WTC11 (cell line): Measurements from ENCODE around the gene SP9. TPM values are rescaled to one million over a fixed set of nuclear protein-coding genes. Genes with fewer than 3 reads are reported as not detected.

Source experiments
- ATAC-seq: fragments of 200-7000 bp; cut with Tn5 transposase; 2 replicates; pipeline ENCODE4 v1.10.0; 2021; ENCODE audit warnings: mild to moderate bottlenecking, moderate library complexity
- CTCF ChIA-PET: fragments of 300-600 bp; sonication (Branson Sonifier 250); formaldehyde crosslinking; loops from one replicate; lab custom pipeline; 2021; ENCODE audit warnings: antibody characterized with exemption; lab: Charles Lee
- POLR2A ChIA-PET: fragments of 350-600 bp; sonication (Branson Sonifier 250); formaldehyde crosslinking; loops from one replicate; lab custom pipeline; 2021; ENCODE audit warnings: antibody characterized with exemption; lab: Charles Lee
- DNase-seq: peaks from one replicate; pipeline ENCODE4 v3.0.0; 2021; ENCODE audit warnings: low spot score
- H3K27ac Mint-ChIP-seq: 2 replicates; pipeline ENCODE4 v1.8.0; 2021; ENCODE audit warnings: mixed read lengths
- H3K27me3 Mint-ChIP-seq: 2 replicates; pipeline ENCODE4 v1.8.0; 2021; ENCODE audit warnings: low read depth, mild to moderate bottlenecking, moderate library complexity, mixed read lengths
- H3K36me3 Mint-ChIP-seq: 2 replicates; pipeline ENCODE4 v1.8.0; 2021; ENCODE audit warnings: mixed read lengths
- H3K4me1 Mint-ChIP-seq: 2 replicates; pipeline ENCODE4 v1.8.0; 2022; ENCODE audit warnings: mixed read lengths
- H3K4me3 Mint-ChIP-seq: 2 replicates; pipeline ENCODE4 v1.8.0; 2021; ENCODE audit warnings: mild to moderate bottlenecking, moderate library complexity, mixed read lengths
- H3K9me3 Mint-ChIP-seq: 2 replicates; pipeline ENCODE4 v1.8.0; 2021; ENCODE audit warnings: mixed read lengths
- AFF4 ChIP-seq: sonication (generic); formaldehyde crosslinking; IDR thresholded peaks from 2 replicates; pipeline ENCODE4 v1.8.1; 2023; ENCODE audit warnings: mild to moderate bottlenecking, missing genetic modification reagents, borderline replicate concordance
- ARID4B ChIP-seq: sonication (generic); formaldehyde crosslinking; IDR thresholded peaks from 2 replicates; pipeline ENCODE4 v1.8.0; 2023; ENCODE audit warnings: missing genetic modification reagents, mild to moderate bottlenecking, borderline replicate concordance
- ATF1 ChIP-seq: sonication (generic); formaldehyde crosslinking; IDR thresholded peaks from 2 replicates; pipeline ENCODE4 v1.8.1; 2023; ENCODE audit warnings: mild to moderate bottlenecking, moderate library complexity, missing genetic modification reagents
- ELF4 ChIP-seq: sonication (generic); formaldehyde crosslinking; IDR thresholded peaks from 2 replicates; pipeline ENCODE4 v1.8.1; 2022; ENCODE audit warnings: low read depth, mild to moderate bottlenecking, moderate library complexity, missing genetic modification reagents
- MXD4 ChIP-seq: fragments of 250-450 bp; sonication (Bioruptor Pico); IDR thresholded peaks from 2 replicates; pipeline ENCODE4 v1.8.0; 2021; ENCODE audit warnings: mild to moderate bottlenecking, moderate library complexity, borderline replicate concordance
- NFATC4 ChIP-seq: fragments of 250-450 bp; sonication (Bioruptor Pico); IDR thresholded peaks from 2 replicates; pipeline ENCODE4 v1.9.0; 2021; ENCODE audit warnings: mild to moderate bottlenecking
- RORB ChIP-seq: fragments of 250-450 bp; sonication (Bioruptor Pico); IDR thresholded peaks from 2 replicates; pipeline ENCODE4 v1.9.0; 2021; ENCODE audit warnings: mild to moderate bottlenecking
- STAT6 ChIP-seq: sonication (generic); formaldehyde crosslinking; conservative IDR thresholded peaks from 2 replicates; pipeline ENCODE4 v1.8.1; 2023; ENCODE audit warnings: mild to moderate bottlenecking, low read depth, missing genetic modification reagents, moderate library complexity
- USF1 ChIP-seq: sonication (generic); formaldehyde crosslinking; IDR thresholded peaks from 2 replicates; pipeline ENCODE4 v1.8.0; 2022; ENCODE audit warnings: mild to moderate bottlenecking, missing genetic modification reagents
- ZNF121 ChIP-seq: sonication (generic); formaldehyde crosslinking; IDR thresholded peaks from 2 replicates; pipeline ENCODE4 v1.8.0; 2023; ENCODE audit warnings: missing genetic modification reagents
- ZNF138 ChIP-seq: sonication (generic); formaldehyde crosslinking; conservative IDR thresholded peaks from 2 replicates; pipeline ENCODE4 v1.8.1; 2022; ENCODE audit warnings: mild to moderate bottlenecking, moderate library complexity, missing genetic modification reagents
- total RNA-seq: library from RNA; stranded (reverse); gene quantifications from 3 replicates; pipeline ENCODE4 v1.2.3, GENCODE V29; 2021
- TF ChIP-seq, protein P1 (sequence below): sonication (generic); formaldehyde crosslinking; IDR thresholded peaks from 2 replicates; pipeline ENCODE4 v1.8.1; 2022; ENCODE audit warnings: missing genetic modification reagents, borderline replicate concordance

The SP9 gene
- total RNA-seq, 1 experiment from 2014 or later, result not detected

DNA sequence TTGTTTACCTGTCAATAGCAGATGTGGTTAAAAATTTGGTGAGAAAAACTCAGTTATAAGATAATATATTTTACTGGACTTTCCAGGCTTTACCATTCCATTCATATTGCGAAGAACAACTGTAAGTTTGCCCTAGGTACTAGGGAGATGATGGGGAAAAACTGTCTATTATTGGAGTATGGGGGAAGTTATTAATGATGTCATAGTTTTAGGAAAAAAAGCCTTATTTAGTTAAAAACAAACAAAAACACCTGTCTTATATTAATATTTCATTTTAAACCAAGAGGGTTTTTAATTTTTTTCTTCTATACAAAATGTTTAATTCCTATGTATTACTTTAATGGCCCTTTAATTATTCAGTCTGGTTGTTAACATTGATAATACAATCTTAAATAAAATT is 18.2 kb downstream of the SP9 start (continued):
- TF ChIP-seq ARID4B (CRISPR knock-in tag) (no peak), AFF4 (CRISPR knock-in tag) (no peak), ATF1 (CRISPR knock-in tag) (no peak)
- TF ChIP-seq, protein P1, sequence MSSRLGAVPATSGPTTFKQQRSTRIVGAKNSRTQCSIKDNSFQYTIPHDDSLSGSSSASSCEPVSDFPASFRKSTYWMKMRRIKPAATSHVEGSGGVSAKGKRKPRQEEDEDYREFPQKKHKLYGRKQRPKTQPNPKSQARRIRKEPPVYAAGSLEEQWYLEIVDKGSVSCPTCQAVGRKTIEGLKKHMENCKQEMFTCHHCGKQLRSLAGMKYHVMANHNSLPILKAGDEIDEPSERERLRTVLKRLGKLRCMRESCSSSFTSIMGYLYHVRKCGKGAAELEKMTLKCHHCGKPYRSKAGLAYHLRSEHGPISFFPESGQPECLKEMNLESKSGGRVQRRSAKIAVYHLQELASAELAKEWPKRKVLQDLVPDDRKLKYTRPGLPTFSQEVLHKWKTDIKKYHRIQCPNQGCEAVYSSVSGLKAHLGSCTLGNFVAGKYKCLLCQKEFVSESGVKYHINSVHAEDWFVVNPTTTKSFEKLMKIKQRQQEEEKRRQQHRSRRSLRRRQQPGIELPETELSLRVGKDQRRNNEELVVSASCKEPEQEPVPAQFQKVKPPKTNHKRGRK (CRISPR knock-in tag), result no peak

- ChIA-PET POLR2A (no interaction called here), CTCF (no interaction called here)
- no peak for ATAC-seq
- H3K4me1 Mint-ChIP-seq, result no peaks in the 10 kb centered on the region
- H3K36me3 Mint-ChIP-seq, result peaks cover 5% of the 10 kb centered on the region
- H3K27me3 Mint-ChIP-seq, result no peaks in the 10 kb centered on the region
- no peak overlapping the region for H3K4me3 Mint-ChIP-seq
- H3K9me3 Mint-ChIP-seq, result peaks cover 5% of the 10 kb centered on the region; the same call in 1 of the 2 replicates
- H3K27ac Mint-ChIP-seq, result no peak overlapping the region
- DNase-seq, result no peak
- TF ChIP-seq NFATC4 (CRISPR knock-in tag) (no peak), RORB (CRISPR knock-in tag) (no peak), ZNF121 (CRISPR knock-in tag) (no peak), ZNF138 (no peak), ELF4 (no peak), USF1 (CRISPR knock-in tag) (no peak), STAT6 (CRISPR knock-in tag) (no peak), MXD4 (no peak)
- TF ChIP-seq, all 79 proteins: peak for 0
Observed at GRCh38 chr2:174356347-174356746, 21.6 kb downstream of the SP9 start.
